ENCODE results near the gene OPHN1.

- TF ChIP-seq CTCF (IDR thresholded peaks at IDR 0.05) = no peak
- TF ChIP-seq POLR2A (IDR thresholded peaks at IDR 0.05) = no peak
These were observed 145.9 kb downstream of the OPHN1 start for GRCh38 chrX:68287419-68287818.
